A673 (cell line): ENCODE measurements around the gene CDHR2. TPM values are rescaled to one million over a fixed set of nuclear protein-coding genes. Genes with fewer than 3 reads are reported as not detected.

Experiments
- BruUV-seq: library from RNA; stranded (reverse); fragments of 400-500 nt; replicated peaks from 2 replicates; lab custom pipeline; 2021; lab: Mats Ljungman, UMichigan
- CTCF ChIA-PET: fragments of 300-600 bp; sonication (Branson Sonifier 250); formaldehyde crosslinking; loops from one replicate; lab custom pipeline; 2022; ENCODE audit warnings: antibody characterized with exemption; lab: Charles Lee
- POLR2A ChIA-PET: fragments of 300-600 bp; sonication (Branson Sonifier 250); formaldehyde crosslinking; loops from one replicate; lab custom pipeline; 2022; ENCODE audit warnings: antibody characterized with exemption; ENCODE audit not compliant: low non-redundant PET; lab: Charles Lee
- DNase-seq: peaks from one replicate; pipeline ENCODE4 v3.0.0-alpha.2; 2015; ENCODE audit warnings: low spot score
- H3K27ac ChIP-seq: fragments of 200-600 bp; sonication (generic); 2 replicates; pipeline ENCODE4 v1.5.1; 2016; ENCODE audit warnings: mixed run types, low read depth, mild to moderate bottlenecking, mixed read lengths, antibody characterized with exemption, low read length; ENCODE audit not compliant: poor library complexity, severe bottlenecking
- H3K27me3 ChIP-seq: fragments of 200-600 bp; sonication (generic); replicated peaks from 2 replicates; pipeline ENCODE4 v1.6.1; 2017; ENCODE audit warnings: mixed run types, low read depth, mild to moderate bottlenecking, mixed read lengths, antibody characterized with exemption, low read length; ENCODE audit not compliant: insufficient read depth, poor library complexity
- H3K36me3 ChIP-seq: fragments of 200-600 bp; sonication (generic); 2 replicates; pipeline ENCODE4 v1.6.1; 2016; ENCODE audit warnings: mixed run types, mild to moderate bottlenecking, mixed read lengths, antibody characterized with exemption, low read length; ENCODE audit not compliant: insufficient read depth, poor library complexity, severe bottlenecking
- H3K4me1 ChIP-seq: fragments of 200-600 bp; sonication (generic); 2 replicates; pipeline ENCODE4 v1.6.1; 2017; ENCODE audit warnings: mixed run types, mild to moderate bottlenecking, mixed read lengths, antibody characterized with exemption, low read length; ENCODE audit not compliant: insufficient read depth, poor library complexity, severe bottlenecking
- H3K4me3 ChIP-seq: fragments of 200-600 bp; sonication (generic); 2 replicates; pipeline ENCODE4 v1.5.1; 2016; ENCODE audit warnings: low read depth, mixed run types, mild to moderate bottlenecking, mixed read lengths, low read length; ENCODE audit not compliant: poor library complexity, severe bottlenecking
- H3K9me3 ChIP-seq: fragments of 200-600 bp; sonication (generic); 2 replicates; pipeline ENCODE4 v1.6.1; 2016; ENCODE audit warnings: mixed run types, low read depth, mild to moderate bottlenecking, mixed read lengths, antibody characterized with exemption, low read length; ENCODE audit not compliant: poor library complexity, severe bottlenecking
- CTCF ChIP-seq: fragments of 300-800, 200-600 bp; sonication (generic); conservative IDR thresholded peaks from 2 replicates; pipeline ENCODE4 v1.5.1; 2017; ENCODE audit warnings: low read depth, mild to moderate bottlenecking, antibody characterized with exemption, low read length, moderate library complexity, mixed read lengths
- EZH2 ChIP-seq: fragments of 200-600 bp; sonication (generic); IDR thresholded peaks from 2 replicates; pipeline ENCODE4 v1.6.1; 2017; ENCODE audit warnings: borderline replicate concordance, low read depth, mild to moderate bottlenecking, mixed read lengths, antibody characterized with exemption, low read length; ENCODE audit not compliant: poor library complexity, severe bottlenecking
- intact Hi-C: fragments of 100-400 bp; cut with micrococcal nuclease; formaldehyde crosslinking; loops from one replicate; pipeline ENCODE4 v1.10.0; 2022; ENCODE audit not compliant: unreplicated experiment
- total RNA-seq: library from RNA; stranded (reverse); gene quantifications from 2 replicates; pipeline ENCODE4 v1.2.3, GENCODE V29; 2021

CDHR2 gene
- total RNA-seq, 1 experiment from 2014 or later, result not detected

- peaks cover 22% of the 10 kb centered on the region for H3K4me1 ChIP-seq
- TF ChIP-seq EZH2, result no peak
- TF ChIP-seq CTCF, result no peak
- intact Hi-C loops, result no loop called here
- BruUV-seq, result no TSS peak
- no peak for DNase-seq
- peaks cover 46% of the 10 kb centered on the region for H3K36me3 ChIP-seq
- POLR2A ChIA-PET, result no interaction called here
- no peak overlapping the region for H3K27ac ChIP-seq
- no peaks in the 10 kb centered on the region for H3K9me3 ChIP-seq
- no peak overlapping the region for H3K4me3 ChIP-seq
- CTCF ChIA-PET, result no interaction called here
- no peaks in the 10 kb centered on the region for H3K27me3 ChIP-seq
Measured at GRCh38 chr5:176528301-176528700, 20.8 kb upstream of the CDHR2 start.

GRCh38 chr5:176528761-176529115 is 20.4 kb upstream of the CDHR2 start:
- intact Hi-C loops, result no loop called here
- Histone ChIP-seq H3K9me3 (no peaks in the 10 kb centered on the region), H3K36me3 (peaks cover 46% of the 10 kb centered on the region), H3K27ac (no peak overlapping the region), H3K4me3 (no peak overlapping the region), H3K27me3 (no peaks in the 10 kb centered on the region), H3K4me1 (peaks cover 26% of the 10 kb centered on the region)
- ChIA-PET POLR2A (no interaction called here), CTCF (no interaction called here)
- TF ChIP-seq EZH2, result no peak
- no peak for TF ChIP-seq CTCF
- no peak for DNase-seq
- BruUV-seq, result no TSS peak

GRCh38 chr5:176529116-176529740 is 19.9 kb upstream of the CDHR2 start:
- Histone ChIP-seq H3K27me3 (no peaks in the 10 kb centered on the region), H3K9me3 (no peaks in the 10 kb centered on the region), H3K27ac (no peak overlapping the region), H3K36me3 (peaks cover 46% of the 10 kb centered on the region), H3K4me3 (no peak overlapping the region), H3K4me1 (peaks cover 31% of the 10 kb centered on the region)
- ChIA-PET CTCF (no interaction called here), POLR2A (no interaction called here)
- no TSS peak for BruUV-seq
- no peak for TF ChIP-seq CTCF
- TF ChIP-seq EZH2, result no peak
- no peak for DNase-seq
- intact Hi-C loops, result no loop called here
